Stomach (tissue), 9 donors: ENCODE measurements around the gene PHF23. TPM values are rescaled to one million over a fixed set of nuclear protein-coding genes. Genes with fewer than 3 reads are reported as not detected.
A peak's percentile ranks its signal among the peaks of the same experiment; 100 is the strongest.

Experiments
- DNase-seq, 2 donors: peaks; one replicate each; pipeline versions ENCODE4 v3.0.0 to v3.0.0-alpha.2; 2013 to 2019
- H3K27ac ChIP-seq, 5 donors: fragments of 200-600 bp in 4 of 5; sonication (generic) in 4 of 5; one replicate each; pipeline ENCODE4 v1.5.1; 2013 to 2019; ENCODE audit warnings: mild to moderate bottlenecking in 1 of 5, moderate library complexity in 1 of 5
- H3K27me3 ChIP-seq, 3 donors: fragments of 200-600 bp; sonication (generic); one replicate each; pipeline ENCODE4 v1.5.1; 2017 to 2019; ENCODE audit warnings: mixed run types in 1 of 3
- H3K36me3 ChIP-seq, 4 donors: fragments of 200-600 bp; sonication (generic); 1 replicate in 3 of 4; 2 replicates in 1 of 4; pipeline ENCODE4 v1.5.1; 2016 to 2019
- H3K4me1 ChIP-seq, 4 donors: fragments of 200-600 bp; sonication (generic); one replicate each; pipeline ENCODE4 v1.5.1; 2016 to 2019
- H3K4me3 ChIP-seq, 4 donors: fragments of 200-600 bp; sonication (generic) in 3 of 4; one replicate each; pipeline ENCODE4 v1.5.1; 2016 to 2019; ENCODE audit warnings: mild to moderate bottlenecking in 1 of 4
- H3K9me3 ChIP-seq, 4 donors: fragments of 200-600 bp; sonication (generic); one replicate each; pipeline ENCODE4 v1.5.1; 2016 to 2019
- EP300 ChIP-seq: sonication (generic); formaldehyde crosslinking; IDR thresholded peaks from one replicate; pipeline ENCODE4 v1.6.1; 2017; ENCODE audit warnings: antibody characterized with exemption
- POLR2A ChIP-seq, 4 donors: fragments of 450-650 bp; IDR thresholded peaks; one replicate each; pipeline ENCODE4 v1.6.1; 2016; ENCODE audit warnings: antibody characterized with exemption in 4 of 4, control low read depth in 2 of 4, mild to moderate bottlenecking in 1 of 4, moderate library complexity in 1 of 4
- POLR2AphosphoS5 ChIP-seq, 3 donors: sonication (generic); formaldehyde crosslinking; IDR thresholded peaks; one replicate each; pipeline ENCODE4 v1.6.1; 2016; ENCODE audit warnings: antibody characterized with exemption in 3 of 3
- WGBS, 5 donors: extraction: QIAGEN DNeasy Blood & Tissue Kit in 3 of 5; methylation state at CpG; one replicate each; pipeline versions ENCODE4 v1.1.5 to v1.1.7; 2013 to 2018; 5-methylcytosine and 5-hydroxymethylcytosine counted together
- intact Hi-C: fragments of 100-400 bp; cut with DNase I; formaldehyde crosslinking; loops from one replicate; pipeline ENCODE4 v1.15.1; 2023; ENCODE audit warnings: low total_unique reads
- polyA plus RNA-seq, 3 donors: library from polyadenylated mRNA; stranded (reverse); fragments of 200-250 nt; gene quantifications; one replicate each; pipeline ENCODE4 v1.2.3, GENCODE V29; 2013
- total RNA-seq, 5 donors: library from RNA; depleted of rRNA; stranded (reverse); fragments of >200 nt; gene quantifications; one replicate each; pipeline versions ENCODE4 v1.1.0 to v1.2.3, GENCODE V29; 2014 to 2016
- TF ChIP-seq, protein P1 (sequence below), 7 experiments: fragments of 450-650 bp in 4 of 7; fragments of 200-600 bp in 3 of 7; sonication (generic) in 3 of 7; IDR thresholded peaks; one replicate each; pipeline ENCODE4 v1.5.1; 2016 to 2019; ENCODE audit warnings: antibody characterized with exemption in 7 of 7, control low read depth in 2 of 7, mild to moderate bottlenecking in 1 of 7
- donor health status: healthy with polysubstance abuse.
- donor health status: Bipolar disorder and iron deficiency.
- donor health status: healthy.

PHF23 gene
- total and polyA plus RNA-seq, 8 donors = 5.2 to 27.2 (median 21.4) TPM

DNA sequence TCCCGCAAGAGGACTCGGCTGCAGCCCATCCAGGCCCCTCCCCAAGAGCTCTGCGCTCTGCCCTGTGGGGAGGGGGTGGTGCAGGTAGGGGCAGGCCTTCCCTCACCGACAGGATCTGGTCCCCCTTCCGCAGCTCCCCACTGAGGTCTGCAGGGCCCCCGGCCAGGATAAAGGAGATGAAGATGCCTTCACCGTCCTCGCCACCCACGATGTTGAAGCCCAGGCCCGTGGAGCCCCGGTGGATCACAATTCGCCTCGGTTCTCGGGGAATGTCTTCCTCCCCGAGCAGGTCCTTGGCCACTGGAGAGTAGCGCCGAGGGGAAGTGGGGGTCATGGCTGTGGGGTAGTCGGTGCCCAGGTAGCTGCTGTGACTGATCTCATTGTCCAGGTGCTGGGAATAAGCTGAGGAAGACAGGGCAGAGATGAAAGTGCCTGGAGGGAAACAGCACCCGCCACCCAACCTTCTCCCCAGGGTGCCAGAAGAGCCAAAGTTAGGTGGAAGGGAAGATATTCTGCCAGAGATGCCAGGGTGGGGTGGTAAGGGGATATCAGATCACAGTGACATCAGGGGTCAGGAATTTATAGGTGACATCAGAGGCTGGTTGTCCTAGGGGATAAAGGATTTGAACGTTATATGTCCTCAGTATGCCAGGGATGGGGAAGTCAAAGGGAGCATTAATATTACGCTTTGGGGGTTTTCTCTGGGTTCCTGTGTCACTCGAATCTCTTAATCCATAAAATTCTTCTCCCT, 42.4 kb downstream of the PHF23 start:
- Histone ChIP-seq H3K4me3 (no peak overlapping the region), H3K36me3 (peaks cover 17 to 93% (median 65%) of the 10 kb centered on the region in 4 donors), H3K27me3 (no peaks in the 10 kb centered on the region), H3K27ac (no peak overlapping the region), H3K9me3 (no peaks in the 10 kb centered on the region), H3K4me1 (no peaks in the 10 kb centered on the region)
- 85 to 93% (median 91%) methylated on average over 8 to 22 of the region's 22 CpGs for WGBS, 5 donors
- DNase-seq = no peak
- TF ChIP-seq EP300 (no peak), POLR2A (IDR thresholded peaks at IDR 0.05) (no peak), POLR2AphosphoS5 (IDR thresholded peaks at IDR 0.05) (no peak)
- TF ChIP-seq, protein P1, sequence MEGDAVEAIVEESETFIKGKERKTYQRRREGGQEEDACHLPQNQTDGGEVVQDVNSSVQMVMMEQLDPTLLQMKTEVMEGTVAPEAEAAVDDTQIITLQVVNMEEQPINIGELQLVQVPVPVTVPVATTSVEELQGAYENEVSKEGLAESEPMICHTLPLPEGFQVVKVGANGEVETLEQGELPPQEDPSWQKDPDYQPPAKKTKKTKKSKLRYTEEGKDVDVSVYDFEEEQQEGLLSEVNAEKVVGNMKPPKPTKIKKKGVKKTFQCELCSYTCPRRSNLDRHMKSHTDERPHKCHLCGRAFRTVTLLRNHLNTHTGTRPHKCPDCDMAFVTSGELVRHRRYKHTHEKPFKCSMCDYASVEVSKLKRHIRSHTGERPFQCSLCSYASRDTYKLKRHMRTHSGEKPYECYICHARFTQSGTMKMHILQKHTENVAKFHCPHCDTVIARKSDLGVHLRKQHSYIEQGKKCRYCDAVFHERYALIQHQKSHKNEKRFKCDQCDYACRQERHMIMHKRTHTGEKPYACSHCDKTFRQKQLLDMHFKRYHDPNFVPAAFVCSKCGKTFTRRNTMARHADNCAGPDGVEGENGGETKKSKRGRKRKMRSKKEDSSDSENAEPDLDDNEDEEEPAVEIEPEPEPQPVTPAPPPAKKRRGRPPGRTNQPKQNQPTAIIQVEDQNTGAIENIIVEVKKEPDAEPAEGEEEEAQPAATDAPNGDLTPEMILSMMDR (IDR thresholded peaks at IDR 0.05) = no peak
- intact Hi-C loops = no loop called here

DNA sequence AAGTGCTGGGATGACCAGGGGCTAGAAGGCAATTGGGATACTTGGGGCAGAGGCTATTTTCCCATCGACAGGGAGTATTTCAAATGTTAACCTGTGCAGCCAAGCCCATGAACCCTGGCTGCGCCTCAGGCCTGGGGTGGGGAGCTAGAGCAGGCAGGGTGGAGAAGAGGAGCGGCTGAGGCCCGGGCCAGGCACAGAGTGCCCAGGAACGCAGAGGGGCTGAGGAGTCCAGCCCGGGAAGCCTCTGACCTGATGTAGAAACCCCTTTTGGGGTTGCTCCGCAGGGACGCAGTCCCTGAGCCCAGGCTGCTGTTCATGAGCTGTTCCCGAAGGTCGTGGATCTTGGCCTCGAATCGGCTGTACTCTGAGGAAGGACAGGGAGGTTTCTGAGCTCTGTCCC, 43.3 kb downstream of the PHF23 start:
- intact Hi-C loops = no loop called here
- Histone ChIP-seq H3K27ac (no peak overlapping the region), H3K36me3 (peaks cover 17 to 93% (median 64%) of the 10 kb centered on the region in 4 donors), H3K4me1 (no peaks in the 10 kb centered on the region), H3K9me3 (no peaks in the 10 kb centered on the region), H3K27me3 (no peaks in the 10 kb centered on the region), H3K4me3 (no peak overlapping the region)
- no peak for TF ChIP-seq EP300
- TF ChIP-seq POLR2AphosphoS5 (IDR thresholded peaks at IDR 0.05) = no peak
- TF ChIP-seq POLR2A (IDR thresholded peaks at IDR 0.05) = no peak
- TF ChIP-seq, protein P1 (IDR thresholded peaks at IDR 0.05) = no peak
- DNase-seq = no peak
- WGBS, 5 donors = 92 to 95% (median 94%) methylated on average over 12 of the region's 12 CpGs

DNA sequence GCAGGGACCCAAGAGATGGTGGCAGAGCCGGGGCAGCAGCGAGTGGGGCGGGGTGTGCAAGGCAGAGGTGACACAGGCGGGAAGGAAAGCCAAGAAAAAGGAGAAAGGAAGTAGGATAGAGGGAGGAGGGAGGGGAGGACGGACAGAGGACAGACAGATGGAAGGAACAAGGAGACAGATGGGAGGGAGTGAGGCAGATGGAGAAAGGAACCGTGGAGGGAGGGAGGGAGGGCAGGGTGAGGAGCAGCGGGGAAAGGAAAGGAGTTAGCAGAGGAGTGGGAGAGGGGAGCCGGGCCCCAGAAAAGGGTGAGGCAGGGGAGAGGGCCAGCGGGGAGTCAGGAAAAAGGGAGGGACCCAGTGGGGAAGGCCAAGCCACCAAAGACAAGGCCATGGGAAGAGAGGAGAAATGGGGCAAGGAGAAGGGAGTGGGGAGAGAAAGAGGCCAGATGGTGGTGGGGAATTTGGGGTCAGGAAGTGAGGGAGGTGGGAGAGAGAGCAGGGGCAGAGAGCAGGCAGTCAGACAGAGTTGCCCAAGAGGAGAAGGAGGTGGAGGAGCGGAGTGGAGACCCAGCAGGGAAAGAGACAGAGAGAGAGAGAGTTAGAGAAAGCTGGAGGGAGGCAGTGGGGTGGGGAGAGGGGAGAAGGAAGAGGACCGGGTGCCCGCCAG, 46.9 kb downstream of the PHF23 start:
- no peaks in the 10 kb centered on the region for H3K9me3 ChIP-seq
- TF ChIP-seq POLR2A (IDR thresholded peaks at IDR 0.05) = no peak
- no peak for TF ChIP-seq POLR2AphosphoS5 (IDR thresholded peaks at IDR 0.05)
- TF ChIP-seq EP300 = no peak
- TF ChIP-seq, protein P1 (IDR thresholded peaks at IDR 0.05) = no peak
- peaks cover 17 to 75% (median 69%) of the 10 kb centered on the region in 4 donors for H3K36me3 ChIP-seq
- H3K4me1 ChIP-seq = no peaks in the 10 kb centered on the region
- H3K4me3 ChIP-seq = no peak overlapping the region
- H3K27me3 ChIP-seq = no peaks in the 10 kb centered on the region
- intact Hi-C loops = no loop called here
- H3K27ac ChIP-seq = no peak overlapping the region
- WGBS, 5 donors = 73 to 82% (median 77%) methylated on average over 12 of the region's 12 CpGs
- DNase-seq = peak in 1 of 2 donors; percentile 21

DNA sequence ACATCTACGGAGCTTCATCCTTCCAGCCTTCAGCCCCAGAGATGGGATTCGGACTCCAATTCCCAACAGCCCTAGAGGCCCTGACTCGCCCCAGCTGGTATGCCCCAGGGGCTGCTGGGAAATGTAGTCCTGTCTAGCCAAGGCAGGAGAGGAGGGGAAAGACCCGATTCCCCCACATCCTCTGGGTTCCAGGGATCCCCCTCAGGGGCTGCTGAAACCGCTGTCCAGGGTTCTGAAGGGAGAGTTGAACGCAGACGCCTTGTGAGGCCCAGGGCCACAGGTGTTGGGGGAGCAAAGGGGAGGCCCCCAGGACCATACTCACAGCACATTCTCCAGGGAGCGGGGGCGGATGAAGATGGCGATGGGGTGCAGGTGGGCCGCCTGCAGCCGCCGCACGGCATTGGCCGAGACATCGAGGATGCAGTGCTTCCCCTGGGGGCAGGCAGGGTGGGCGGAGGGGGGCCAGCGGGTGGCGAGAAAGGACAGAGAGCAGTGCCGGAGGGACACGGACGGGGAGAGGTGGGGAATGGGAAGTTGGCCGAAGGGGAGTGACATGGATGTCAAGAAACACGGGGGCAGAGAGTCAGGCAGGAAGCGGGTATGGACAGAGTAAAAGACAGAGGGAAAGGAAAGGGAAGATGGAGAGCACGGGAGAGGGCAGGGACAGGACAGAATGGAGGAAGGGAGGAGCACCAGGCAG, 47.5 kb downstream of the PHF23 start:
- Histone ChIP-seq H3K36me3 (peaks cover 17 to 68% (median 64%) of the 10 kb centered on the region in 4 donors), H3K4me3 (no peak overlapping the region), H3K4me1 (no peaks in the 10 kb centered on the region), H3K9me3 (no peaks in the 10 kb centered on the region), H3K27ac (no peak overlapping the region), H3K27me3 (no peaks in the 10 kb centered on the region)
- DNase-seq = peak in 1 of 2 donors; percentile 80
- WGBS, 5 donors = 75 to 82% (median 77%) methylated on average over 25 to 26 of the region's 26 CpGs
- intact Hi-C loops = no loop called here
- TF ChIP-seq POLR2AphosphoS5 (IDR thresholded peaks at IDR 0.05) = no peak
- TF ChIP-seq POLR2A (IDR thresholded peaks at IDR 0.05) = no peak
